Measurements from ENCODE around the gene TMEM43.

The TMEM43 gene

DNA sequence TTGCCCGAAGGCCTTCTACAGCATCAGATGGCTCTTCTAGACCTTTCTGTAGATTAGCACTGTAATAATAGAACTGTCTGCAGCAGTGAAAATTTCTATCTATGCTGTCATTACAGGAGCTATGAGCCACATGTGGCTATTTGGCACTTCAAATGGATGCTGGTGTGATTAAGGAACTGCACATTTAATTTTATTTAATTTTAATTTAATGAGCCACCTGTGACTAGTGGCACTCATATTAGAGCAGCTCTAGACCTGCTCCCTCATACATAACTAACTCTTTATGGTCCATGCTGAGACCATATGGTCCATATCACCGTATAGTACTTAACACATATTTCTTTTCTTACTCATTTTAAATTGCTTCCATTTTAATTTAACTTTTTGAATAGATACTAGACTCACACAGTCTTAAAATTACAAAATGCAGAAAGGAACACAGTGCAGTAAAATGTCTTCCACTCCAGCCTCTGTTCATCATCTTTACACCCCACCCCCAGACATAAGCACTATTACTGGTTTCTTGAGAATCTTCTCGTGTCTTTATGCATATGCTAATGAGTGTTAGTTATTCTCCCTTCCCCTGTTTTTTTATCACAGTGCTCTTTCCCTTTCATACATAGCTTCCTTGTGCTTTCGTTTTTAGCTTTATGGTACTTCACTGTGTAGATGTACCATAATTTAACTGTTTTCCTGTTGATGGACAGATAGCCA is 63.3 kb downstream of the TMEM43 start:
- no peaks in the 10 kb centered on the region for H3K27me3 Mint-ChIP-seq
- H3K27ac Mint-ChIP-seq: no peak overlapping the region
- peaks cover 35 to 47% of the 10 kb centered on the region in 2 donors for H3K4me1 Mint-ChIP-seq (ENCODE audit: low read depth in 2 of 2)
- ATAC-seq (replicated peaks) (no peak), DNase-seq (no peak)
- no peak overlapping the region for H3K4me3 Mint-ChIP-seq
- H3K9me3 Mint-ChIP-seq: no peaks in the 10 kb centered on the region
- peaks cover 32% of the 10 kb centered on the region for H3K36me3 Mint-ChIP-seq (ENCODE audit: insufficient read depth)
